K562 (cell line): Measurements from ENCODE around the gene ZSWIM2. TPM values are rescaled to one million over a fixed set of nuclear protein-coding genes. Genes with fewer than 3 reads are reported as not detected.

Source experiments
- ATAC-seq: fragments of 200-7000 bp; cut with Tn5 transposase; 3 replicates; pipeline ENCODE4 v1.9.1; 2020; ENCODE audit warnings: moderate library complexity
- BruUV-seq: library from RNA; stranded (reverse); fragments of 400-500 nt; replicated peaks from 2 replicates; lab custom pipeline; 2021; lab: Mats Ljungman, UMichigan
- CTCF ChIA-PET: fragments of 300-600 bp; formaldehyde crosslinking; extraction: SDS; loops from one replicate; lab custom pipeline; 2021; ENCODE audit warnings: low intra/inter-chr PET ratio; lab: Yijun Ruan, JAX
- POLR2A ChIA-PET: fragments of 300-600, 350-650 bp; sonication (Branson Sonifier 250); formaldehyde crosslinking; extraction: SDS; loops from one replicate; lab custom pipeline; 2021; ENCODE audit warnings: antibody characterized with exemption, inconsistent platforms; lab: Yijun Ruan, JAX
- DNase-seq, 4 experiments: peaks; one replicate each; pipeline versions ENCODE4 v3.0.0 to v3.0.0-alpha.2; 2011 to 2018; ENCODE audit warnings: low spot score in 3 of 4, mixed read lengths in 3 of 4; ENCODE audit errors: extremely low read depth in 1 of 4
- FAIRE-seq: peaks from 2 replicates; lab custom pipeline; 2011; peaks lifted over from hg19 to GRCh38; lab: Jason Lieb, UNC
- H2AFZ ChIP-seq: 2 replicates; pipeline ENCODE4 v1.6.0; 2011; ENCODE audit warnings: low read depth, low read length, control low read depth, inconsistent platforms
- H3K27ac ChIP-seq: fragments of 200-600 bp; 3 replicates; pipeline ENCODE4 v1.8.0; 2011; ENCODE audit warnings: low read depth, mild to moderate bottlenecking, control low read depth, inconsistent platforms, low read length, moderate library complexity, mixed read lengths; ENCODE audit errors: extremely low read depth
- H3K27me3 ChIP-seq, 2 experiments: fragments of 300-600 bp in 1 of 2; 2 replicates in 1 of 2; 3 replicates in 1 of 2; pipeline versions ENCODE4 v1.6.0 to v1.8.0; 2011; ENCODE audit warnings: inconsistent platforms in 2 of 2, low read length in 2 of 2, mild to moderate bottlenecking in 1 of 2, mixed read lengths in 1 of 2, moderate library complexity in 1 of 2; ENCODE audit not compliant: control insufficient read depth in 2 of 2, insufficient read depth in 2 of 2
- H3K36me3 ChIP-seq: fragments of 300-600 bp; 3 replicates; pipeline ENCODE4 v1.8.0; 2011; ENCODE audit warnings: mild to moderate bottlenecking, low read length, inconsistent platforms; ENCODE audit not compliant: control insufficient read depth, insufficient read depth
- H3K4me1 ChIP-seq, 2 experiments: fragments of 200-600 bp in 1 of 2; replicated peaks in 1 of 2; 2 replicates in 1 of 2; 3 replicates in 1 of 2; pipeline versions ENCODE4 v1.5.1 to v1.8.0; 2011; ENCODE audit warnings: inconsistent platforms in 2 of 2, low read length in 2 of 2, mild to moderate bottlenecking in 1 of 2, mixed read lengths in 1 of 2, moderate library complexity in 1 of 2; ENCODE audit not compliant: control insufficient read depth in 2 of 2, insufficient read depth in 2 of 2
- H3K4me2 ChIP-seq: 2 replicates; pipeline ENCODE4 v1.6.1; 2011; ENCODE audit warnings: low read length, control low read depth, inconsistent platforms, mixed read lengths; ENCODE audit not compliant: insufficient read depth
- H3K4me3 ChIP-seq: fragments of 200-600 bp; sonication (generic), shearing (Covaris generic); 2 replicates; pipeline ENCODE4 v1.5.1; 2016; ENCODE audit warnings: control low read depth, inconsistent platforms
- H3K79me2 ChIP-seq: fragments of 200-600 bp; 3 replicates; pipeline ENCODE4 v1.8.0; 2011; ENCODE audit warnings: low read length, inconsistent platforms; ENCODE audit not compliant: control insufficient read depth, insufficient read depth
- H3K9ac ChIP-seq, 2 experiments: 2 replicates each; pipeline versions ENCODE4 v1.6.0 to v1.6.1; 2011; ENCODE audit warnings: low read depth in 2 of 2, low read length in 2 of 2, control low read depth in 1 of 2, inconsistent platforms in 1 of 2, mild to moderate bottlenecking in 1 of 2, mixed read lengths in 1 of 2; ENCODE audit not compliant: insufficient read depth in 1 of 2
- H3K9me1 ChIP-seq: one replicate; pipeline ENCODE4 v1.6.0; 2011; ENCODE audit warnings: inconsistent platforms, mild to moderate bottlenecking, low read length, moderate library complexity; ENCODE audit not compliant: control insufficient read depth, insufficient read depth
- H3K9me3 ChIP-seq: replicated peaks from 2 replicates; pipeline ENCODE4 v1.5.1; 2011; ENCODE audit warnings: low read depth, low read length, inconsistent platforms; ENCODE audit not compliant: control insufficient read depth, insufficient read depth
- H4K20me1 ChIP-seq: replicated peaks from 2 replicates; pipeline ENCODE4 v1.6.1; 2011; ENCODE audit warnings: low read length, inconsistent platforms, mixed read lengths; ENCODE audit not compliant: control insufficient read depth, insufficient read depth
- ARID1B ChIP-seq: fragments of 450-650 bp; IDR thresholded peaks from 2 replicates; pipeline ENCODE4 v1.6.1; 2016; ENCODE audit warnings: antibody characterized with exemption, mild to moderate bottlenecking, inconsistent platforms
- BRD9 ChIP-seq: fragments of 450-650 bp; IDR thresholded peaks from 2 replicates; pipeline ENCODE4 v1.6.1; 2018; ENCODE audit warnings: low read depth; ENCODE audit not compliant: partially characterized antibody
- CBFA2T3 ChIP-seq: fragments of 450-650 bp; IDR thresholded peaks from 2 replicates; pipeline ENCODE4 v1.6.1; 2017
- CEBPG ChIP-seq, 3 experiments: fragments of 200-800 bp in 1 of 3; sonication (Bioruptor generic) in 1 of 3; sonication (generic) in 1 of 3; formaldehyde crosslinking in 1 of 3; IDR thresholded peaks in 2 of 3; conservative IDR thresholded peaks in 1 of 3; 2 replicates each; pipeline versions ENCODE4 v1.6.1 to v1.8.0; 2016 to 2022; ENCODE audit warnings: missing compliant biosample characterization in 2 of 3, missing genetic modification characterization in 2 of 3, mild to moderate bottlenecking in 1 of 3, missing genetic modification reagents in 1 of 3
- E2F4 ChIP-seq: sonication (generic); formaldehyde crosslinking; IDR thresholded peaks from 2 replicates; pipeline ENCODE4 v1.8.0; 2022; ENCODE audit warnings: mild to moderate bottlenecking, low read depth, missing genetic modification reagents
- ID3 ChIP-seq, 2 experiments: fragments of 250-450 bp in 1 of 2; fragments of 450-650 bp in 1 of 2; sonication (Bioruptor Pico) in 1 of 2; IDR thresholded peaks; 2 replicates each; pipeline versions ENCODE4 v1.6.1 to v1.8.0; 2016 to 2021; ENCODE audit warnings: mild to moderate bottlenecking in 2 of 2, moderate library complexity in 2 of 2, missing compliant biosample characterization in 1 of 2, missing genetic modification characterization in 1 of 2
- NCOA6 ChIP-seq: fragments of 450-650 bp; IDR thresholded peaks from 2 replicates; pipeline ENCODE4 v1.6.1; 2017; ENCODE audit warnings: mild to moderate bottlenecking
- NFRKB ChIP-seq: fragments of 450-650 bp; IDR thresholded peaks from 2 replicates; pipeline ENCODE4 v1.6.1; 2016; ENCODE audit warnings: low read depth
- POLR2AphosphoS2 ChIP-seq: IDR thresholded peaks from 2 replicates; pipeline ENCODE4 v1.6.1; 2012; ENCODE audit warnings: low read length, improper control_type of control experiment
- SMARCE1 ChIP-seq: fragments of 450-650 bp; IDR thresholded peaks from 2 replicates; pipeline ENCODE4 v1.7.1; 2016; ENCODE audit warnings: mild to moderate bottlenecking
- STAT5A ChIP-seq: IDR thresholded peaks from 2 replicates; pipeline ENCODE4 v1.6.1; 2012; ENCODE audit warnings: low read length, inconsistent platforms, borderline replicate concordance
- TEAD4 ChIP-seq, 2 experiments: sonication (generic) in 1 of 2; formaldehyde crosslinking in 1 of 2; IDR thresholded peaks; 2 replicates each; pipeline versions ENCODE4 v1.6.1 to v1.8.0; 2012 to 2022; ENCODE audit warnings: borderline replicate concordance in 1 of 2, inconsistent platforms in 1 of 2, low read length in 1 of 2, mild to moderate bottlenecking in 1 of 2, missing genetic modification reagents in 1 of 2
- ZBTB2 ChIP-seq: fragments of 450-650 bp; IDR thresholded peaks from 2 replicates; pipeline ENCODE4 v1.6.1; 2016; ENCODE audit warnings: antibody characterized with exemption
- ZBTB5 ChIP-seq: fragments of 450-650 bp; IDR thresholded peaks from 2 replicates; pipeline ENCODE4 v1.6.1; 2017; ENCODE audit warnings: antibody characterized with exemption
- ZNF717 ChIP-seq: fragments of 250-450 bp; sonication (Bioruptor Pico); IDR thresholded peaks from 2 replicates; pipeline ENCODE4 v1.5.0; 2021
- WGBS: fragments of 100-300 bp; shearing (Covaris generic); methylation state at CpG from one replicate; pipeline ENCODE4 v1.1.6; 2016; ENCODE audit warnings: low coverage, mixed read lengths; ENCODE audit not compliant: insufficient coverage; ENCODE audit errors: missing lambda C conversion rate; 5-methylcytosine and 5-hydroxymethylcytosine counted together
- in situ Hi-C: fragments of 300-500 bp; cut with MboI; formaldehyde crosslinking; loops from 4 replicates; pipeline ENCODE4 v1.15.0; 2018; ENCODE audit warnings: inconsistent platforms, mixed read lengths
- intact Hi-C: fragments of 100-400 bp; cut with micrococcal nuclease; formaldehyde crosslinking; loops from 2 replicates; pipeline ENCODE4 v1.14.2; 2022
- polyA plus RNA-seq, 8 experiments: library from polyadenylated mRNA; depleted of rRNA in 4 of 8; stranded (reverse) in 5 of 8; unstranded in 3 of 8; fragments of >200 nt; fragmentation: Nextera tagmentation in 2 of 8; fragmentation: Illumina TruSeq in 1 of 8; extraction: Ambion mirVana in 2 of 8; extraction: Trizol in 1 of 8; gene quantifications; 2 replicates each; pipeline versions ENCODE4 v1.2.1 to v1.2.3, GENCODE V29; 2011 to 2014; ENCODE audit warnings: inconsistent platforms in 1 of 8, missing spikeins in 1 of 8
- total RNA-seq, 7 experiments: library from RNA; depleted of rRNA in 6 of 7; stranded (reverse); fragments of >200 nt in 6 of 7; fragmentation: Illumina TruSeq in 2 of 7; extraction: Trizol in 2 of 7; gene quantifications; 2 replicates each; pipeline versions ENCODE4 v1.2.1 to v1.2.3, GENCODE V29; 2011 to 2021; ENCODE audit warnings: low replicate concordance in 1 of 7

The ZSWIM2 gene
- total and polyA plus RNA-seq, 9 of the 15 experiments (the other 6 are each of a cell fraction or from before 2014, with no cell fraction given): not detected

- no peaks in the 10 kb centered on the region for H3K36me3 ChIP-seq
- POLR2A ChIA-PET: interaction anchor here (0.6 kb wide), 1 partner anchor 20 kb away, joined by 3 read pairs; no protein-coding TSS in a partner anchor
- H3K4me3 ChIP-seq: no peak overlapping the region
- peaks cover 2% of the 10 kb centered on the region; the same call in 1 of the 2 replicates for H3K9me3 ChIP-seq
- no peaks in the 10 kb centered on the region for H3K79me2 ChIP-seq
- peak in 3 of 4 experiments; percentile 18 to 78 (median 34) for DNase-seq
- BruUV-seq: no TSS peak
- peak; percentile 69 for FAIRE-seq
- H3K4me2 ChIP-seq: no peak overlapping the region
- no peaks in the 10 kb centered on the region for H3K9me1 ChIP-seq
- H4K20me1 ChIP-seq: no peaks in the 10 kb centered on the region
- H3K27me3 ChIP-seq: no peaks in the 10 kb centered on the region
- H3K9ac ChIP-seq: no peak overlapping the region
- ATAC-seq: peak; percentile 86
- H3K27ac ChIP-seq: peak overlapping the region; percentile 4; the same call in 1 of the 3 replicates
- peak overlapping the region; percentile 50; the same call in 1 of the 2 replicates for H2AFZ ChIP-seq
- in situ Hi-C loops (loop anchor here (25.0 kb wide), 1 partner anchor 550 kb away; the partner anchor contains the start of gene CALCRL), intact Hi-C loops (no loop called here)
- CTCF ChIA-PET: no interaction called here
- WGBS: 6% methylated on average over 7 of the region's 7 CpGs
- H3K4me1 ChIP-seq: peaks cover 0 to 7% of the 10 kb centered on the region in 2 experiments; a peak in 1 of 5 replicates
- TF ChIP-seq NFRKB: no peak
- TF ChIP-seq BRD9: no peak
- TF ChIP-seq ZBTB5: no peak
- no peak for TF ChIP-seq SMARCE1
- no peak for TF ChIP-seq ZBTB2
- TF ChIP-seq CEBPG (CRISPR knock-in tag; IDR thresholded peaks at IDR 0.05): no peak
- TF ChIP-seq CEBPG (tag; conservative IDR thresholded peaks at IDR 0.05 in 1 of 2, IDR thresholded peaks at IDR 0.05 in 1 of 2): 0 out of 4 replicates have a peak, but pooled peaks of 1 of the 2 experiments have one; percentile 25
- TF ChIP-seq ZNF717 (CRISPR knock-in tag): no peak
- 0 out of 2 replicates have a peak, but pooled peaks have one; percentile 18 for TF ChIP-seq STAT5A
- no peak for TF ChIP-seq ID3 (CRISPR knock-in tag; IDR thresholded peaks at IDR 0.05)
- no peak for TF ChIP-seq ID3 (tag; IDR thresholded peaks at IDR 0.05)
- TF ChIP-seq NCOA6: no peak
- peak; percentile 69 for TF ChIP-seq CBFA2T3
- no peak for TF ChIP-seq POLR2AphosphoS2
- no peak for TF ChIP-seq E2F4 (CRISPR knock-in tag)
- TF ChIP-seq TEAD4 (IDR thresholded peaks at IDR 0.05; ENCODE audit: low read length): peak; percentile 66
- no peak for TF ChIP-seq TEAD4 (CRISPR knock-in tag; IDR thresholded peaks at IDR 0.05; ENCODE audit: borderline replicate concordance)
- peak; percentile 63 for TF ChIP-seq ARID1B
Observed at GRCh38 chr2:186887107-186888090, 38.4 kb upstream of the ZSWIM2 start.
